ENCODE data around the gene GAS2L1. TPM values are rescaled to one million over a fixed set of nuclear protein-coding genes. Genes with fewer than 3 reads are reported as not detected.

The GAS2L1 gene
- total RNA-seq, 1 experiment from 2014 or later, result 28.3 TPM

DNA sequence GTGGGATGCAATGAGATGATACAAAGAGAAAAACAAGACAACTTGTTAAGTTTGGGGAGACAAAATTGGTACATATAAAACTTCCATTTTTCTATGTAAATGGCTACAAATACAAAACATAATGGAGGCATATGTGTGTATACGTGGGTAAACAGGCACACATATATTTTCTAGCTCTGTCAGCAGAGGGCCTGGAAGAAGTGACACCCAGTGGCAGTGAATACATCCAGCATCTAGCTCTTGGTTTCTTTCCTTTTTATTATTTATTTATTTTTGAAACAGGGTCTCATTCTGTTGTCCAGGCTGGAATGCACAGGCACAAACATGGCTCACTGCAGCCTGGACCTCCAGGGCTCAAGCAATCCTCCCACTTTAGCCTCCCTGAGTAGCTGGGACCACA, 14.1 kb downstream of the GAS2L1 start:
- H3K4me3 ChIP-seq (ENCODE audit: insufficient read depth, low read depth, low read length), result no peak overlapping the region

DNA sequence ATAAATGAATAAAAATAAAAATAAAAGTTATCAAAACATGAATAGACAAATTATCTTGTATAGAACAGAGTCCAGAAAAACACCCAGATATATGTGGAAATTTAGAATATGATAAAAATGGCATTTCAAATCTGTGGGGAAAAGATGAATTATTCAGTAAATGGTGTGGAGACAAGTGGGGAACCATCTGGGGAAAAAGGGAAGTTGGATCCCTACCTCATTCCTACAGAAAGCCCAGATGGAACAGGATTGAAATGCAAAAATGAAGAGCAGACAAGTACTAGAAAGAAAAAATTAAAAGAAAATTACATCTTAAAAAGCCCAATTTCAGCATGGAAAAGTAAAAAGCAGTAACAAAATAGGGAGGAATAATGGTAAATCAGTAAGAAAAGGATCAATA, 17.2 kb downstream of the GAS2L1 start:
- 0 out of 2 replicates have a peak, but pooled peaks cover 2% of the 10 kb centered on the region for H3K36me3 ChIP-seq (replicated peaks; ENCODE audit: control insufficient read depth, insufficient read depth, low read length)
- H3K27me3 ChIP-seq (ENCODE audit: control insufficient read depth, insufficient read depth, low read length), result no peaks in the 10 kb centered on the region
- no peak for DNase-seq
- no peak overlapping the region for H3K4me3 ChIP-seq (ENCODE audit: insufficient read depth, low read depth, low read length)

More for the DNA sequence above, 14.1 kb downstream of the GAS2L1 start:
- no peaks in the 10 kb centered on the region for H3K36me3 ChIP-seq (replicated peaks; ENCODE audit: control insufficient read depth, insufficient read depth, low read length)
- H3K27me3 ChIP-seq (ENCODE audit: control insufficient read depth, insufficient read depth, low read length), result peaks cover 14% of the 10 kb centered on the region
- no peak for DNase-seq

DNA sequence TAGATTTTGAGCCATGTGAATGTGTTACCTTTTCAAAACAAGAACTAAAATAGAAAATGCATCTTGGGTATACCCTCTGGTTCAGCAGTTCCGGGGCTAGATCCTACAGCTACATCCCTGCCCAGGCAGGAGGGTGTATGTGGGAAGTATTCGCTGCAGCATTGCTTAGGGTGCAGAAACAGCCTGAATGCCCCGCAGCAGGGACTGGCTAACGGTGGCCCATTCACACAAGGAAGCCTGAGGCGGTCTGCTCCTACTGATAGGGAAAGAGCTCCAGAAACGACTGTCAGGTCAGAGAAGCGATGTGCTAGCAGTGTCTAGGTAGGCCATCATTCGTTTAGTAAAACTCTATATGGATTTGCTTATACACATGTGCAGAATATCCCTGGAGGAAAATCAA, 18.9 kb downstream of the GAS2L1 start:
- Histone ChIP-seq H3K4me3 (ENCODE audit: insufficient read depth, low read depth, low read length) (no peak overlapping the region), H3K27me3 (ENCODE audit: control insufficient read depth, insufficient read depth, low read length) (no peaks in the 10 kb centered on the region), H3K36me3 (replicated peaks; ENCODE audit: control insufficient read depth, insufficient read depth, low read length) (peaks cover 4% of the 10 kb centered on the region; the same call in 1 of the 2 replicates)
- no peak for DNase-seq

DNA sequence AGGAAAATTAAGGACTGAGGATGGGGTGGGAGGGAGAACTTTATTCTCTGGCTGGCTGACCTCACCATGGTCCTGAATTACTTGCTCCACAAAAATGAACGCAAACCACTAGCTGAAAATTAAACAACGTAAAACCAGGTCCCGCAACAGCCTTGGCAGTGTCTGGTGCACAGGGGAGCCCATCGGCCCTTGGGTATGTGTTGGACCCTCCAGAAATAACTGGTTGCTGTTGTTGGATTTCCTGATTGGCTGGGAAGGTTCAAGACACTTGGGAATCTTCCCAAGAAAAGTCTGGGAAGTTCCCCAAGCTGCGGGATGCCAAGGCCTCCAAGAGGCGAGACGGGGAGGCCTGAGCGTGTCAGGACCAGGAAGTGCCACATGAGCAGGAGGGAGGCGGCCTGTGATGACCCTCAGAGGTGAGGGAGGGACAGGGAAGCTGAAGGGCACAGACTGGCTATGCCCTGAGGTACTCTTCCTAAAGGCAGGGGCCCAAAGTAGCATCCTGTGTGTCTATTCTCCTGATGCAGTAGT, 19.4 kb downstream of the GAS2L1 start:
- H3K4me3 ChIP-seq (ENCODE audit: insufficient read depth, low read depth, low read length), result no peak overlapping the region
- H3K27me3 ChIP-seq (ENCODE audit: control insufficient read depth, insufficient read depth, low read length), result no peaks in the 10 kb centered on the region
- H3K36me3 ChIP-seq (replicated peaks; ENCODE audit: control insufficient read depth, insufficient read depth, low read length), result peaks cover 4% of the 10 kb centered on the region; the same call in 1 of the 2 replicates
- no peak for DNase-seq

DNA sequence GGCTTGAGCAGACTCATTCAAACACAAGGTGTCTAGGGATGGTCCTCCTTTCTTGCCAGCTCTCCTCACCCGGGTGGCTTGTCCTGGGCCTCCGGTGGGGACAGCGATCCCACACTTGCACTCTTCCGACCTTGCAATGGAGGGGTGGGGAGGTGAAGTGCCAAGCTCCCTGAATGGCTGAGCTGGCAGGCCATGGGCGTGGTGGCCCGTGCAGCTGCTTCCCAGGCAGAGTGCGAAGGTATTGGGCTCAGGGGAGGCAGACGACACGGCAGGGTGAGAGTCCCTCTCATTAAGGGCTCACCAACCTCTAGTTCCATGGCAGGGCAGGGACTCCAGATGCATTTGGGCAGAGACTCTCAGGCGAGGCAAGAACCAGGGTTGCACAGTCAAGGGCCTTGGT, 20.0 kb downstream of the GAS2L1 start:
- Histone ChIP-seq H3K4me3 (ENCODE audit: insufficient read depth, low read depth, low read length) (no peak overlapping the region), H3K36me3 (replicated peaks; ENCODE audit: control insufficient read depth, insufficient read depth, low read length) (peaks cover 4% of the 10 kb centered on the region), H3K27me3 (ENCODE audit: control insufficient read depth, insufficient read depth, low read length) (no peaks in the 10 kb centered on the region)
- DNase-seq, result no peak

DNA sequence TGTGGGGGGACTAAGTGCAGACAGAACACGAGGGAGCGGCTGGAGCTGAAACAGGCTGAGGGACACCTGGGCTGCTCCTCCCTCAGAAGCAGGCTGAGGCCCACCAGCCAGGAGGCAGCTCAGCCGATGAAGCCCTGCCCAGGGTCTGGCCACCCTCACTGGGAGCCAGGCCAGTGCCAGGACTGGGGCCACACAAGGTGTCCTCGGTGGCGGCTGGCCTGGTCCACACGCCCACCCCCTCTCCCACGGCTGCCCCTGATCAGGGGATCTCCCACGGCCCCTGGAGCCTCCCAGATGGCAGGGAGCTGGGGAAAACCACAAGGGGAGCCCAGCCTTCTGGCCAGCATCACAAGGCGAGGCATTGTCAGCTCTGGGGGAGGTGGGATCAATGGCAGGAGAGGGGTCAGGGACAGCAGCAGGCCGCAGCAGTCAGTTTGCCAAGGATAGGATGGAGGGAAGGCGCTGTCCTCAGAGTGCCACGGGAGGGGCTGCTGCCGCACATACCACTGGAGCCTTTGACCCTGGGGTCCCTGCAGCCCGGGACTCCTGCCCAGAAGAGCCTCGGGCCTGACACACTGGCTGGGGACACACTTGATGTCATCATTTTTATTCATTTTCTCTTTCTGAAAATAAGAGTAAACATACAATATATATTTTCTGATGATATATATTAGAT, 20.8 kb downstream of the GAS2L1 start:
- Histone ChIP-seq H3K27me3 (ENCODE audit: control insufficient read depth, insufficient read depth, low read length) (no peaks in the 10 kb centered on the region), H3K36me3 (replicated peaks; ENCODE audit: control insufficient read depth, insufficient read depth, low read length) (peaks cover 4% of the 10 kb centered on the region), H3K4me3 (ENCODE audit: insufficient read depth, low read depth, low read length) (no peak overlapping the region)
- DNase-seq, result no peak

DNA sequence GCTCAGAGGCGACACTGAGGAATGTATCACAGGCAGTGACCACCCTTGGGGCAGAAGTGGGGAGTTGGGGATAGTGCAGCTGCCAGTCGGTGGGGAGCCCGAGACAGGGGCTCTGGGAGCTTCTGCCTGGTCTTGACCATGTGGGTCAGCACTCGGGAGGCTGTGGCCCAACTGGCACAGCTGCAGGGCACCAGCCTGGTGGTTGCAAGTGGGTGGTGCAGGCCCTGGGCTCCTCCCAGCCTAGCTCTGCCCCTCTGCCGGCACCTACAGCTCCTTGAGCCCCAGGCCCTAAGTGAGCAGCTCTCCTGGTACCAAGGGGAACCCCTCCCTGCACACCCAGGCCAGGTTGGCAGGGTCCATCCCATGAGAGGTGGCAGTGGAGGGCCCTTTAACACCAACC, 21.6 kb downstream of the GAS2L1 start:
- H3K27me3 ChIP-seq (ENCODE audit: control insufficient read depth, insufficient read depth, low read length), result no peaks in the 10 kb centered on the region
- no peak overlapping the region for H3K4me3 ChIP-seq (ENCODE audit: insufficient read depth, low read depth, low read length)
- H3K36me3 ChIP-seq (replicated peaks; ENCODE audit: control insufficient read depth, insufficient read depth, low read length), result peaks cover 5% of the 10 kb centered on the region
- DNase-seq, result peak; percentile 70

DNA sequence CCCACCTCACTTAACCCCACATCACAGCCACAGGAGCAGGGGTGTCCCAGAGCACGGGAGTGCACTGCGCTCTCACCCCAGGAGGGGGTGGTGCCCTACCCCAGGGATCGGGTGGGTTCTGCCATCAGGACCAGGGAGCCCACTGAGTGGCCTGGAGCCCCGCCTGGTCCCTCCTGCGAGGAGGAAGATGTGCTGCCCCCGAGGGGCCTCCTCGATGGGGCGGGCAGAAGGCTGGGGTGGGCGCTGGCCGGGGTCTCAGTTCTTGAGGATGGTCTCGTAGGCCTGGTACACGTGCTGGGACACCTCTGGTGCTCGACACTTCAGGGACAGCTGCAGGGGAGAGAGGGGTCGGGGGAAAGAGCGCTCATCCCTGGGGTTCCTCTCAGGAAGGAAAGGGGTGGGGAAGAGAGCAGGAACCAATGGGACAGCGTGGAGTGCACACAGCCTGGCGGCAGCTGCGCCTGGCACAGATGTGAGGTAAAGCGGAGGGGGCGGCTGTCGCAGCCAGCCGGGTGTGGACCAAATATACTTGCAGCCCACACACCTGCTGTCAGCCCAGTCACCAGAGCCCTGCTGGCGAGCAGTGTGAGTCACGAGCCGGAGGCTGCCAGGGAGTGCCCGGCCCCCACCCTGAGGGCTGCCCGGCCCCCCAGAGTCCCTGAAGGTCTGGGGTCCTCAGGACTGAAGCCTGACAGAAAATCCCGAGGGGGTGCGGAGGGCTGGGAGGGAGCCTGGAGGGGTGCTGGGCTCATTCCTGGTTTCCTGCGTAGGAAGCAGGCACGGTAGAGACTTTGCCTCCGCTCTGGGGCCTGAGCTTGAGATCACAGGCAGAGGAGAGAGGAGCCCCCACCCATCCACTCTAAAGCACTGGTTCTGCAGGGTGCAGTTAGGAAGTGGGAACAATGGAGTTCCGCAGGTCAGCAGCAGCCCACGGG, 22.4 kb downstream of the GAS2L1 start:
- peaks cover 5% of the 10 kb centered on the region for H3K36me3 ChIP-seq (replicated peaks; ENCODE audit: control insufficient read depth, insufficient read depth, low read length)
- DNase-seq, result peak; percentile 57

DNA sequence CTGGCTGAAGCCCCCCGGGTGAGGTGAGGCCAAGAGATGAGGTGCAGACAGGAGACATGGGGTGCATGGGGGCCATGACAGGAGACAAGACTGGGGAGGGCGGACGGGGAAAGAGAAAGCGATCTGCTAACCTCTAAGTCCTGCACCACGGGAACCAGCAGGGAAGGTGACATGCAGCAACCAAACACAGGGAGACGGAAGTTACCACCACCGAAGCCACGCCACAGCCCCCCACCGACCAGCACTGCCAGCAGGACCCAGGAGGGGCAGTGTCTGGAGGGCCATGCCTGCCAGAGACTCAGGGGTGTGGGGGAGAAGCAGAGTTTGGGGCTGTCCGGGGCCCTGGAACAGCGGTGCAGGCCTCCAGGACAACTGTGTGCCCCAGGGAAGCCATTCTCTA, 23.1 kb downstream of the GAS2L1 start:
- no peak overlapping the region for H3K4me3 ChIP-seq (ENCODE audit: insufficient read depth, low read depth, low read length)
- peak; percentile 54 for DNase-seq
- H3K27me3 ChIP-seq (ENCODE audit: control insufficient read depth, insufficient read depth, low read length), result no peaks in the 10 kb centered on the region
- H3K36me3 ChIP-seq (replicated peaks; ENCODE audit: control insufficient read depth, insufficient read depth, low read length), result peaks cover 5% of the 10 kb centered on the region

More for the DNA sequence above, 22.4 kb downstream of the GAS2L1 start:
- Histone ChIP-seq H3K27me3 (ENCODE audit: control insufficient read depth, insufficient read depth, low read length) (no peaks in the 10 kb centered on the region), H3K4me3 (ENCODE audit: insufficient read depth, low read depth, low read length) (no peak overlapping the region)

DNA sequence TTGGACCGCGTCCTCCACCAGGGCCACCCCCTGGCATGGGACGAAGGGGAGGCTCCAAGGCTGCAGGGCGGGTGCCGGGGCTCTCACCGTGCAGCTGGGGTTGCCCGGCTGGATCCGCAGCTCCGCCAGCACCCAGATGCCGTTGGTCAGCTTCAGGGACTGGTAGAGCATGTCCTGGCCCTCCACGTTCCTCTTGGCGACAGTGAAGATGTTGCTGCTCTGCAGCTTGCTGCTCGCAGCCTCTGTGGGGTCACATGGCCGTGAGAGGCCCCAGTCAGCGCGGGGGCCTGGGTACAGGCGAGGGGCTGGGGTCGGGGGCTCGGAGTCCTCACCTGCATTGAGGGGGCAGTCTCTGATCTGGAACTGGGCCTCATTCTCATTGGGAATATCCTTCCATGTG, 23.8 kb downstream of the GAS2L1 start:
- peak; percentile 50 for DNase-seq
- Histone ChIP-seq H3K36me3 (replicated peaks; ENCODE audit: control insufficient read depth, insufficient read depth, low read length) (peaks cover 5% of the 10 kb centered on the region), H3K27me3 (ENCODE audit: control insufficient read depth, insufficient read depth, low read length) (no peaks in the 10 kb centered on the region), H3K4me3 (ENCODE audit: insufficient read depth, low read depth, low read length) (no peak overlapping the region)

DNA sequence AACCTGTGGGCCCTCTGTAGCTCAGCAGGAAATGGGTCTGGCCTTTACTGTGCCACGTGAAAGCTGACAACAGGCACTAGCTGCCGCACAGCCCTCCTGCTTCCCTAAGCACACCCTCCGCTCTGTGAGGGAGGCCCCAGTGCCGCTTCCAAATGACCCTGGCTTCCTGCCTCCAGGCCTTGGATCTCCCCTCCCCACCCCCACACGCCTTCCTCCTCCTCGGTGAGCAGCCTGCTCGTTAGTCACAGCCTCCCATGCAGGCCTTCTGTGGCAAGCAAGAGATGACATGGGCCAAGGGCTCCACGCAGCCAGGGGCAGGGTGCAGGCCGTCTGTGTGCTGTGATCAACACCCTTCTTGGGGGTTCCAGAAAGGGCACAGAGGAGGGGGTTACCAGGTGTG, 24.3 kb downstream of the GAS2L1 start:
- Histone ChIP-seq H3K36me3 (replicated peaks; ENCODE audit: control insufficient read depth, insufficient read depth, low read length) (peaks cover 5% of the 10 kb centered on the region), H3K27me3 (ENCODE audit: control insufficient read depth, insufficient read depth, low read length) (no peaks in the 10 kb centered on the region), H3K4me3 (ENCODE audit: insufficient read depth, low read depth, low read length) (no peak overlapping the region)
- DNase-seq, result peak; percentile 57

DNA sequence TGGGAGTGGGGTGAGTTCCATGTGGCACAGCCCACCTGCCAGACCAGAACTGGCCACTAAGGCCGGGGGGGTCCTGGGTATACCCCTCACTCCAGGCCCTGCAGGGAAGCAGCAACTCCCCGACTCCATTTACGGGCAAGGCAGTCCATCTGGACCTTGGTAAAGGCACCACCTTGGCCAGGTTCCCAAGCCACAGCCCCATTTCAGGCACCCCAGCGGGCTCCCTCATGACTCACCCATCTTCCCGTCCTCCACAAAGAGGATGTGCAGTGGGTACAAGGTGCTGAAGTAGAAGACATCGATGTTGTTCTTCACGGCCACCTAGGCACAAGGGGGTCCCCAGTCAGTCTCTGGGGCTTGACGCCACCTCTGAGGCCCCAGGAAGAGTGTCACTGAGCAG, 24.8 kb downstream of the GAS2L1 start:
- no peak for DNase-seq
- H3K36me3 ChIP-seq (replicated peaks; ENCODE audit: control insufficient read depth, insufficient read depth, low read length), result peaks cover 8% of the 10 kb centered on the region
- no peaks in the 10 kb centered on the region for H3K27me3 ChIP-seq (ENCODE audit: control insufficient read depth, insufficient read depth, low read length)
- no peak overlapping the region for H3K4me3 ChIP-seq (ENCODE audit: insufficient read depth, low read depth, low read length)

DNA sequence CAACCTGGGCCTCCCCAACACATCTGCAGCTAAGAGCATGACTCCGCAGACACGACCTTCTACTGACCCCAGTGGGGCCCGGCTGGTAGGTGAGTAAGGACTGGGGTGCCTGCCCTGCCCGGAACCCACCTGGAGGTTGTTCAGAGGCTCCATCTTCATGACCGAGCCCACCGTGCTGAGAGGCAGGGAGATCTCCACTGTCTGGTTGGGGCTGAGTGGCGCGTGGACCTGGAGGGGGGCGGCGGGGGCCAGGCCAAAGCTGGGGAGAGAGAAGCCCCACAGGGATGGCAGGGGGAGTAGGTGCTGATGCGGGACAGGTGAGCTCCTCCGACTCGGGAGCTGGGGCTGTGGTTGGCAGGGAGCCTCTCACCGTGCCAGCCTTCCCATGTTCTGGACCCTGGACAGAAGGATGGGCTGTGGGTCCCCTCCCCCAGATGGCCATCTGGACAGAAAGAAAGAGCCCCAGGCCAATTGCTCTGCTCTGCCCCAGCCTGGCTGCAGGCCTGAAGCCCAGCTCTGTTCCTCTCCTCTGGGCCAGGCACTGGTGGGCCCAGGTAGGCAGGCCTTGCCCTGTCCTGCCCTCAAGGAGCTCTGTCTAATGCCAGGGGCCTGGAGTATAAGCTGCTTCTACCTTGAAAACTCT, 25.3 kb downstream of the GAS2L1 start:
- H3K27me3 ChIP-seq (ENCODE audit: control insufficient read depth, insufficient read depth, low read length), result no peaks in the 10 kb centered on the region
- no peak overlapping the region for H3K4me3 ChIP-seq (ENCODE audit: insufficient read depth, low read depth, low read length)
- peak; percentile 36 for DNase-seq
- H3K36me3 ChIP-seq (replicated peaks; ENCODE audit: control insufficient read depth, insufficient read depth, low read length), result peaks cover 8% of the 10 kb centered on the region

DNA sequence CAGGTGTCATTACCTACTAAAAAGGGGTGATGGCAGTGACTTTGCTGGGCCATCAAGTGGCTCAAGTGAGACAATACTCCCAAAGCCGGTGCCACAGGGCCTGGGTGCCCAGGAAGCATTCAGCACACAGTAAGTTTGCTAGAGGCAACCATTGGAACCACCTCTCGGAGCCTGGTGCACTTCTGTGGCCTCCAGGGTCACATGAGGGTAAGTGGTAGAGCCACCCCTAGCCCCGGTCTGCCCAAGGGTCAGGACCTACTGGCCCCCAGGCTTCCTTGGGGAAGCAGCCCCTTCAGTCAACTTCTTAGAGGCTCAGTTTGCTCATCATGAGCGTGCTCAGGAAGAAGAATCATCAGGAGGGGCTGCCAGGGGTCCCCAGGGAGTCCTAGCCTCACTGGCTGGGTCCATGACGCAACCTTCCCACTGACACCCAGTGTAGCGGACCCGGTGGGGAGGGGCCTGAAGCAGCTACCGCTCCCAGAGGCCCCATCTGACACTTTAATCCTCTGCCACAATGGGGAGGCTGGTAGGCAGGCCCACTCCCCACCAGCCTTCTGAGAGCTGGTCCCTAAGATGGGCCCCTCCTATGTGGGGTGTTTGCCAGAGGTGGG, 26.5 kb downstream of the GAS2L1 start:
- Histone ChIP-seq H3K27me3 (ENCODE audit: control insufficient read depth, insufficient read depth, low read length) (no peaks in the 10 kb centered on the region), H3K36me3 (replicated peaks; ENCODE audit: control insufficient read depth, insufficient read depth, low read length) (peaks cover 11% of the 10 kb centered on the region), H3K4me3 (ENCODE audit: insufficient read depth, low read depth, low read length) (no peak overlapping the region)
- DNase-seq, result no peak

Data from H7 (cell line).